Epithelial cell of proximal tubule (primary cell): ENCODE data around the gene ZNF492. TPM values are rescaled to one million over a fixed set of nuclear protein-coding genes. Genes with fewer than 3 reads are reported as not detected.
"Not testable (repeated sequence)": the region's sequence is repeated elsewhere in the genome, so short reads cannot be mapped to it uniquely, and the experiment has no call there.

ENCODE experiments used
- DNase-seq: peaks from one replicate; pipeline ENCODE4 v3.0.0-alpha.2; 2011; ENCODE audit warnings: low read depth
- H3K4me3 ChIP-seq: 2 replicates; pipeline ENCODE4 v1.5.1; 2011; ENCODE audit warnings: low read depth, mild to moderate bottlenecking, low read length
- total RNA-seq: library from RNA; depleted of rRNA; stranded (reverse); fragments of >200 nt; gene quantifications from 2 replicates; pipeline ENCODE4 v1.2.3, GENCODE V29; 2015
- TF ChIP-seq, protein P1 (sequence below): conservative IDR thresholded peaks from 2 replicates; pipeline ENCODE4 v1.5.1; 2012; ENCODE audit warnings: low read depth, mild to moderate bottlenecking, low read length

The ZNF492 gene
- total RNA-seq, 1 donor from 2014 or later: 2.3 TPM

DNA sequence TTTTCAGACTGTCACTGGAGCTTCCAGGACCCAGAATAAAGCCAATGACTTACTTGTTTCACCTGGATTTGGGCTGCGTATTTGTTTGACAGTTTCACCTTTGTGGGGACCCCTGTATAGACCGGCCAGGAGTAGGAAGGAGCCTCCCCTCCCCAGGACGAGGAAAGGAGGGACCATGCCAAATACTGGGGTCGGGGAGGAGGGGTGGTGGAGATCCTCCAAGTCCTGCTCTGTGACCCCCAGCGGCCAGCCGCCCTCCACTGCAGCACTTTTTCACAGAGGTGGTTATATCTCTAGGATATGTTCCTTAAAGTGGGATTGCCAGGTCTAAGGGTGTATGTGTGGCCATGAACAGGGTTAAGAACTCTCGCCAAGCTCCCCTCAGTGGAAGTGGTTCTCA is 25.7 kb upstream of the ZNF492 start:
- DNase-seq: no peak
- H3K4me3 ChIP-seq: no peak overlapping the region
- TF ChIP-seq, protein P1, sequence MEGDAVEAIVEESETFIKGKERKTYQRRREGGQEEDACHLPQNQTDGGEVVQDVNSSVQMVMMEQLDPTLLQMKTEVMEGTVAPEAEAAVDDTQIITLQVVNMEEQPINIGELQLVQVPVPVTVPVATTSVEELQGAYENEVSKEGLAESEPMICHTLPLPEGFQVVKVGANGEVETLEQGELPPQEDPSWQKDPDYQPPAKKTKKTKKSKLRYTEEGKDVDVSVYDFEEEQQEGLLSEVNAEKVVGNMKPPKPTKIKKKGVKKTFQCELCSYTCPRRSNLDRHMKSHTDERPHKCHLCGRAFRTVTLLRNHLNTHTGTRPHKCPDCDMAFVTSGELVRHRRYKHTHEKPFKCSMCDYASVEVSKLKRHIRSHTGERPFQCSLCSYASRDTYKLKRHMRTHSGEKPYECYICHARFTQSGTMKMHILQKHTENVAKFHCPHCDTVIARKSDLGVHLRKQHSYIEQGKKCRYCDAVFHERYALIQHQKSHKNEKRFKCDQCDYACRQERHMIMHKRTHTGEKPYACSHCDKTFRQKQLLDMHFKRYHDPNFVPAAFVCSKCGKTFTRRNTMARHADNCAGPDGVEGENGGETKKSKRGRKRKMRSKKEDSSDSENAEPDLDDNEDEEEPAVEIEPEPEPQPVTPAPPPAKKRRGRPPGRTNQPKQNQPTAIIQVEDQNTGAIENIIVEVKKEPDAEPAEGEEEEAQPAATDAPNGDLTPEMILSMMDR: no peak

DNA sequence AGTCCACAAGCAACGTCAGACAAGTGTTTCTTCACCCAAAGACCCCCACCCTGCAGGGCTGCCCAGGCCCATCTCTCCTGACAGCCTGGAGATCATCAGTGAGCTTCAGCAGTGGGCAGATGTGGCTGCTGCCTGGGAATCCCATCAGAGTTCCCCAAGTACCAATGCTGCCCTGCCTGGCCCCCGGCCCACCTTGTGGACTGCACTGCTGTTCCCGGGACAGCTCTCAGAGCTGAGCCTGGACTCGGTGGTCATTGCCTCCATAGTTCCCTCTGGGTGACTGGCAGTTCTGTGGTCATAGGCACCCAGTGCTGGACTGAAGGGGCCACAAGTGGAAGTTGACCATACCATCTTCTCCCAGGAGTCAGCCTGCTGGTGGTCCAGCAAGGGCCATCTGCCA is 24.5 kb upstream of the ZNF492 start:
- H3K4me3 ChIP-seq: no peak overlapping the region
- TF ChIP-seq, protein P1: no peak
- no peak for DNase-seq

DNA sequence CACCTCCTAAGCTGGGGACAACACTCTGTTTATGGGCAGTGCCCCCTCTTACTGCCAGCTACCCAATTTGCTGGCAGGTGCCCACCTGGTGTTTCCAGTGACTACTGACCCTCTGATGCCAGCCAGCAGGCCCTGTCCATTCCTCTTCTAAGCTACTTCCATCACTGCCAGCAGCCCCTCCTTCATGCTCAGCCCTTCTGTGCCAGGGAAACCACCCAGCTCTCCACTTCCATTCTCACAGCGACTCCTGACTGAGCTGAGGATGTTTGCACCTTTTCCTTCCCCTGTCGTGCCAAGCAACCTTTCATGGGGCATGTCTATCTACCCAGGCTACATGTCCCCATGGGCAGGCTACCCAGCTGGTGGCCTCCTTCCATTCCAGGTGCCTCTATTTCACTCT is 24.0 kb upstream of the ZNF492 start:
- DNase-seq: no peak
- TF ChIP-seq, protein P1: no peak
- H3K4me3 ChIP-seq: no peak overlapping the region

DNA sequence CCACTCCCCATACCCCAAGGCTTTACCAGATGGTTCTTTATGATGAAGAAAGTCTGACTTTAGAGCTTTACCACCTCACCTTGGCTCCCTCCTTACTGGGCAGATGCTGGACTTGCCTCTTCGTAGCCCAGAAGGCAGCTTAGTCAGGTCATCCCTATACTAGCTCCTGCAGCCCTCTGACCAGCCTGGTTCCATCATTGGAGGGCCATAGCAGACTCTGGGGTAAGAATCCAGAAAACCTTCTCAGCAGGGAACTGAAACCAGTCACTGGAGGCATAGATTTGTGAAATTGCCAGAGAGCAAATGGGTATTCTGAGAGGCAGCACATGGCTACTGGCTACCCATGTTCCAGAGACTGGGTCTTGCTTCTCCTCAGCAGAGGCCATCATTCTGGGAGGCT is 21.8 kb upstream of the ZNF492 start:
- DNase-seq: no peak
- no peak overlapping the region for H3K4me3 ChIP-seq
- TF ChIP-seq, protein P1: no peak

DNA sequence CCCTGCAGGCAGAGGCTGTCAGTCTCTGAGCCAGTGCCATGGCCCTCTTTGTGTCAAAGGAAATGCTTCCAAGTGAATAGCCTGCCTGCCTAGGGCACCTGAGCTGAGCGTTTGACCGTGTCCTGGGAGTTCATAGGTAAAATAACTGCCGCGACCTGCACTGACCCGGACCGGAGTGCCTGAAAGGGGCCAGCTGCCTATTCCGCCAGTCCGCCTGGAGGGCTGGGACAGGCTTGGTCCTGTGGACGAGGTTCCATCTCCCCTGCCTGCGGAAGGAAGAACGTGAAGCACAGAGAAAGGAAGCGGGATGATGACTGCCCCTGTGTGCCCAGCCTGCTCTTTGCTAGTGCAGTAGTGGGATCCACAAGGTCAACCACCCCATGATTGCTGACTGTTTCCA is 17.5 kb upstream of the ZNF492 start:
- H3K4me3 ChIP-seq: no peak overlapping the region
- DNase-seq: no peak
- TF ChIP-seq, protein P1: no peak

DNA sequence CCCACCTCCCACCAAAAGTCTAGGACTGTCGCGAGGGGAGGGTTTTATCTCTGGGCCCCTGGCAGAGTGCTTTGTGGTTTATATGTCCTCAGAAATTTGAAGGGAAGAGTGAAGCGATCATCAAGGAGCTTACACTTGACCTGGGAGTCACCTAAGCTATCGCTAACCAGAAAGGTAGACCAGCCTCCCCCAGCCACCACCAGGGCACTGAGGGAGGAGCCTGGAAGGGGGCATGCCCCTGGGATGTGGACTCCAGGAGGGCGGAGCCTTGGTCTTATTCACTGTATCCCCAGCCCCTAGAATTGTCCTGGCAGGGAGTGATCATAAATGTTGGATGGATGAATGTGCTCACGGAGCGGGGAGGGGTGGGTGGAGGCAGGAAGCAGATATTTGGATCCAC is 16.9 kb upstream of the ZNF492 start:
- not testable (repeated sequence) for H3K4me3 ChIP-seq, DNase-seq

DNA sequence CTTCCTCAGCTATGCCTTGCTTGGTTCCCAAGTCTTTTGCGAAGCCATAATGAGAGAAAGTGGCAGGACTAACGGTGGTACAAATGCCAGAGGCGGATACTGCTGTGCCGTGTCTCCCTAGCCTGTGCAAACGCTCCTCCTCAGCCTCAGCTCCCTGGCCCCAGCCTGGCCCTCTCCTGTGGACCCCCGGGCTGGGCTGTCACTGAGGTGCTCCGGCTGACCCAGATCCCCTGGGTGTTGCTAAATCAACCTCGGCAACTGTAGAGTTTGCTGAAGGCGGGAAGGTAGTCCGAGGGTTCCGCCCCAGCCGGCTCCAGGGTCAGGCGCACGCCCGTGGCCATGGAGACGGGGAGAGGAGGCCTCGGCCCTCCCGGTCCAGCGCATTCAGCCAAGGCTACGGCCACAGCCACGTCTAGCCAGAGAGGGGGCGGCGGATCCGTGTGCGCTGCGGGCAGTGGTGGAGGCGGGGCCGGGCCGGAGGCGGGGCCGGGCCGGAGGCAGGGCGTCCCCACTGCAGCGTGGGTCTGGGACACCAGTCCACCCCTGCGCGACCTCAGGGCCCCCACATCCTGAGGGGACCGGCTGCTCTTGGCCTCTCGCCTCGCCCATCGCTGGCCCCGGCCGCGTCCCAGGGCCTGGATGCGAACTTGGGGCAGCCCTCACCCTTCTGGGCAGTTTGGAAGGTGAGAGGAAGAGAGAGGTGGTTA is 16.4 kb upstream of the ZNF492 start:
- TF ChIP-seq, protein P1: no peak
- H3K4me3 ChIP-seq: no peak overlapping the region
- DNase-seq: no peak

DNA sequence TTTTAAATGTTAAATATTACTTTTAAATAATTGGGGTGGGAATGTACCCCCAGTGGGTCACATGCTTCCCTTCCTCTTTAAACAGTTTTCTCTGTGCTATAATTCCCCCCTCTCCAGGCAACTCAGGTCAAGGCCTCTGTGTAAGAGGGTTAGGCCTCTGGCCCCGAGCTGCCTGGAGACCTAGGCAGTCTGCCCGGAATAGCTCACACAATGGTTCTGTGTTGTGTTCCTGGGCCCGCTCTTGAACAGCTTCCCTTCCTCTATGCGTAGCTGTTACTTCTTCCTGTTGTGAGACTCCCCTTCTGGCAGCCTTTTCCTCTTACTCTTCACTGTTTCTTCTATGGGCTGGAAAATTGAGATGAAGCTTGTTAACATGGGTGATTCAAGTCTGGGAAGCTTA is 14.8 kb upstream of the ZNF492 start:
- no peak for DNase-seq
- TF ChIP-seq, protein P1: no peak
- no peak overlapping the region for H3K4me3 ChIP-seq
